Astrocyte (in vitro differentiated cells and primary cell): ENCODE results near the gene SLC25A40.

Experiments
- EZH2 ChIP-seq: IDR thresholded peaks from 2 replicates; pipeline ENCODE4 v1.6.1; 2012; ENCODE audit warnings: mild to moderate bottlenecking, low read length, inconsistent platforms; ENCODE audit not compliant: insufficient read depth
- TF ChIP-seq, protein P1 (sequence below): IDR thresholded peaks from 2 replicates; pipeline ENCODE4 v1.5.1; 2011; ENCODE audit warnings: low read depth, mild to moderate bottlenecking, inconsistent platforms, low read length, moderate library complexity; ENCODE audit not compliant: insufficient read depth

DNA sequence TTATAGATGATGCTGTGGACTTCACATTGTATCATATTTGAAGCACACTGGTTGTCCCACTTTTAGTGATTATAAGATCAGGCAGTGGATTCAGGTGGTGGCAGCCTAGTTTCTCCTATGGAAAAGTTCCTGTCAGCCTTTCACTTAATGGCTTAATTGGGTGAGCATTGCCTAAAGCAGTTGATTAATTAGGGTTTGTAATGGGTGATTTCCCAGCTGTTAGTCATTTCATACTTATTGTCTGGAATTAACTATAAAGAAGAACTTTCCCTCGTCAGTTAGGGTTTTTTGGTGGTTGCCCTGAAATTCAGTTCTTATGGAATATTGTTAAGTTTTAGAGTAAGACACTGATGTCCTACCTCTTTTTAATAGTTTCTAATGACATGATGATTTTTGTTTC lies 78.8 kb downstream of the SLC25A40 start:
- TF ChIP-seq, protein P1, sequence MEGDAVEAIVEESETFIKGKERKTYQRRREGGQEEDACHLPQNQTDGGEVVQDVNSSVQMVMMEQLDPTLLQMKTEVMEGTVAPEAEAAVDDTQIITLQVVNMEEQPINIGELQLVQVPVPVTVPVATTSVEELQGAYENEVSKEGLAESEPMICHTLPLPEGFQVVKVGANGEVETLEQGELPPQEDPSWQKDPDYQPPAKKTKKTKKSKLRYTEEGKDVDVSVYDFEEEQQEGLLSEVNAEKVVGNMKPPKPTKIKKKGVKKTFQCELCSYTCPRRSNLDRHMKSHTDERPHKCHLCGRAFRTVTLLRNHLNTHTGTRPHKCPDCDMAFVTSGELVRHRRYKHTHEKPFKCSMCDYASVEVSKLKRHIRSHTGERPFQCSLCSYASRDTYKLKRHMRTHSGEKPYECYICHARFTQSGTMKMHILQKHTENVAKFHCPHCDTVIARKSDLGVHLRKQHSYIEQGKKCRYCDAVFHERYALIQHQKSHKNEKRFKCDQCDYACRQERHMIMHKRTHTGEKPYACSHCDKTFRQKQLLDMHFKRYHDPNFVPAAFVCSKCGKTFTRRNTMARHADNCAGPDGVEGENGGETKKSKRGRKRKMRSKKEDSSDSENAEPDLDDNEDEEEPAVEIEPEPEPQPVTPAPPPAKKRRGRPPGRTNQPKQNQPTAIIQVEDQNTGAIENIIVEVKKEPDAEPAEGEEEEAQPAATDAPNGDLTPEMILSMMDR, result no peak
- TF ChIP-seq EZH2, result no peak
